Activated CD4-positive, alpha-beta T cell treated with anti-CD3 and anti-CD28 coated beads for 36 hours (primary cell): ENCODE data around the gene INSR. TPM values are rescaled to one million over a fixed set of nuclear protein-coding genes. Genes with fewer than 3 reads are reported as not detected.

Experiments used
- ATAC-seq: fragments of 200-7000 bp; cut with Tn5 transposase; one replicate; pipeline ENCODE4 v1.10.0; 2021; ENCODE audit warnings: mild to moderate bottlenecking, moderate library complexity
- CTCF ChIA-PET: fragments of 350-600 bp; sonication (Branson Sonifier 250); formaldehyde crosslinking; loops from one replicate; lab custom pipeline; 2021; ENCODE audit warnings: antibody characterized with exemption; lab: Charles Lee
- POLR2A ChIA-PET: fragments of 350-600 bp; sonication (Branson Sonifier 250); formaldehyde crosslinking; loops from one replicate; lab custom pipeline; 2021; ENCODE audit warnings: antibody characterized with exemption, inconsistent platforms; lab: Charles Lee
- DNase-seq: peaks from one replicate; pipeline ENCODE4 v3.0.0-alpha.2; 2020
- H3K27ac Mint-ChIP-seq: one replicate; pipeline ENCODE4 v1.8.0; 2021; ENCODE audit warnings: mixed read lengths
- H3K27me3 Mint-ChIP-seq: one replicate; pipeline ENCODE4 v1.8.0; 2021; ENCODE audit warnings: mixed read lengths
- H3K36me3 Mint-ChIP-seq: one replicate; pipeline ENCODE4 v1.8.0; 2021; ENCODE audit warnings: low read depth, mixed read lengths
- H3K4me1 Mint-ChIP-seq: one replicate; pipeline ENCODE4 v1.8.0; 2021; ENCODE audit warnings: mixed read lengths
- H3K4me3 Mint-ChIP-seq: one replicate; pipeline ENCODE4 v1.8.0; 2021; ENCODE audit warnings: mild to moderate bottlenecking, moderate library complexity, mixed read lengths
- H3K9me3 Mint-ChIP-seq: one replicate; pipeline ENCODE4 v1.8.0; 2021; ENCODE audit warnings: low read depth, mixed read lengths
- intact Hi-C, 2 experiments: fragments of 100-400 bp; cut with DNase I in 1 of 2; cut with micrococcal nuclease in 1 of 2; formaldehyde crosslinking; loops; one replicate each; pipeline versions ENCODE4 v1.14.2 to v1.15.1; 2022 to 2024; cut with DNase I, micrococcal nuclease
- total RNA-seq, 2 experiments: library from RNA; stranded (reverse); gene quantifications; one replicate each; pipeline ENCODE4 v1.2.3, GENCODE V29; 2021

Gene INSR
- total RNA-seq, 2 experiments from 2014 or later = 3.5 to 4.2 TPM

DNA sequence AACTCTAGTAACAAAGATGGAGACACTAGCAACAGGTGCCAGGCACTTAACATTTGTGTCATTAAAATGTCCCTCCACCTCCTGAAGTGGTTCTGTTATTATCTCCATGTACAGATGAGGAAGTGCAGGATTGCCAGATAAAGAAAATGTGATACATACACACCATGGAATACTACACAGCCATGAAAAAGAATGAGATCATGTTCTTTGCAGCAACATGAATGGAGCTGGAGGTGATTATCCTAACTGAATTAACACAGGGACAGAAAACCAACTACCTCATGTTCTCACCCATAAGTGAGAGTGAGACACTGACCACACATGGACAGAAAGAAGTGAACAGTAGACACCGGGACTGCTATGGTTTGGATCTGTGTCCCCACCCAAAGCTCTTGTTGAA, 164.2 kb downstream of the INSR start:
- Mint-ChIP-seq H3K4me3 (no peak overlapping the region), H3K9me3 (peaks cover 13% of the 10 kb centered on the region), H3K4me1 (no peaks in the 10 kb centered on the region), H3K36me3 (peaks cover 16% of the 10 kb centered on the region), H3K27ac (no peak overlapping the region), H3K27me3 (no peaks in the 10 kb centered on the region)
- ChIA-PET CTCF (no interaction called here), POLR2A (interaction anchor here (0.6 kb wide), 1 partner anchor 221 kb away, joined by 3 read pairs; no protein-coding TSS in a partner anchor)
- ATAC-seq (no peak), DNase-seq (no peak)
- intact Hi-C loops = no loop called here

DNA sequence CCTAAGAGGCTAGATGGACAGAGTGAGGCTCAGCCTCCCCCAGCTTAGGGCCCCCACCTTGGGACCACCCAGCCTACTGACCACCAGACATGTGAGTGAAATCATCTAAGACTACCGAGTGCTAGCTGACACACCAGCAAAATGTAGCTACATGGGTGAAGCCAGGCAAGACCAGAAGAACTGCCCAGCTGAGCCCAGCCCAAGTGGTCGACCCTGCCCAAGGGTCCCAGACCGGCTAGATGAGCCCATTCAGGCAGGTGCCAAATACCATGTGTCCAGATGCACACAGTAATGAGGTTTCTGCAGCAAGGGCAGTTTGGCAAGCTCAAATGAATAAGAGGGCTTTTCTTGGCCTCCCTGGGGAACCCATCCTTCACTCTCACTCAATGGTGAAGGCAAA, 168.1 kb downstream of the INSR start:
- ChIA-PET POLR2A (no interaction called here), CTCF (interaction anchor here (0.9 kb wide), 1 partner anchor 204 kb away, joined by 3 read pairs; no protein-coding TSS in a partner anchor)
- peaks cover 17% of the 10 kb centered on the region for H3K9me3 Mint-ChIP-seq
- ATAC-seq (no peak), DNase-seq (no peak)
- H3K4me3 Mint-ChIP-seq = no peak overlapping the region
- H3K4me1 Mint-ChIP-seq = no peaks in the 10 kb centered on the region
- peaks cover 22% of the 10 kb centered on the region for H3K36me3 Mint-ChIP-seq
- intact Hi-C loops = no loop called here
- no peak overlapping the region for H3K27ac Mint-ChIP-seq
- H3K27me3 Mint-ChIP-seq = no peaks in the 10 kb centered on the region

DNA sequence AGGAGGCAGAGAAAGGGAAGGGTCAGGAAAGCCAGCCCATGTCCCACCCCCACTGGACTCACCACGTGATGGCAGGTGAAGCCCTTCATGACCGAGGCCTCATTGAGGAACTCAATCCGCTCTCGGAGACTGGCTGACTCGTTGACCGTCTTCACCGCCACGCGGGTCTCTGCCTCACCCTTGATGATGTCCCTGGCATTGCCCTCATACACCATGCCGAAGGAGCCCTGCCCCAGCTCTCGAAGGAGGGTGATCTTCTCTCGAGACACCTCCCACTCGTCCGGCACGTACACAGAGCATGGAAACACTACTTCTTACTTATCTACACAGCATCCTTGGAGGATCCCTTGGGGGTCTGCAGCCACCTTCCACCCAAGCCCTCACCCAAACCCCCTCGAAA, 169.0 kb downstream of the INSR start:
- peaks cover 17% of the 10 kb centered on the region for H3K9me3 Mint-ChIP-seq
- ATAC-seq (no peak), DNase-seq (no peak)
- POLR2A ChIA-PET = no interaction called here
- H3K27me3 Mint-ChIP-seq = no peaks in the 10 kb centered on the region
- intact Hi-C loops = no loop called here
- H3K4me3 Mint-ChIP-seq = no peak overlapping the region
- H3K4me1 Mint-ChIP-seq = no peaks in the 10 kb centered on the region
- H3K27ac Mint-ChIP-seq = no peak overlapping the region
- CTCF ChIA-PET = interaction anchor here (0.9 kb wide), 1 partner anchor 205 kb away, joined by 3 read pairs; no protein-coding TSS in a partner anchor
- peaks cover 21% of the 10 kb centered on the region for H3K36me3 Mint-ChIP-seq

DNA sequence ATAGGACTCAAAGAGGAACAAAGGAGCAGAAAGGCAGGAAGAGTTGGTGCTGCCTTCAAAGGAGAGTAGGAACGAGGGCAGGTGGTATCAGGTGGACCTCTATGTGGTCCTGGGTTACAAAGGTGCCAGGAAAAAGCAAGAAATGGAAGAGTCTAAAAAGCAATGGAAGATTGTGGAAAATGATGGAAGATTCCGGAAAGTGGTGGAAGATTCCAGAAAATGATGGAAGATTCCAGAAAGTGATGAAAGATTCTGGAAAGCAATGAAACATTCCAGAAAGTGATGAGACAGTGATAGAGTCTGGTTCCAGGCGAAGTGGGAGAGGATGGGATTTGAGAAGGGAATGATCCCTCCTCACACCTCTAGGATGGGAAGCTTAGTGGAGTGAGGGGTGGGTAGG, 169.4 kb downstream of the INSR start:
- H3K4me3 Mint-ChIP-seq = no peak overlapping the region
- DNase-seq (no peak), ATAC-seq (no peak)
- H3K36me3 Mint-ChIP-seq = peaks cover 21% of the 10 kb centered on the region
- CTCF ChIA-PET = no interaction called here
- POLR2A ChIA-PET = no interaction called here
- no peak overlapping the region for H3K27ac Mint-ChIP-seq
- H3K27me3 Mint-ChIP-seq = no peaks in the 10 kb centered on the region
- intact Hi-C loops = no loop called here
- no peaks in the 10 kb centered on the region for H3K4me1 Mint-ChIP-seq
- H3K9me3 Mint-ChIP-seq = peaks cover 15% of the 10 kb centered on the region

DNA sequence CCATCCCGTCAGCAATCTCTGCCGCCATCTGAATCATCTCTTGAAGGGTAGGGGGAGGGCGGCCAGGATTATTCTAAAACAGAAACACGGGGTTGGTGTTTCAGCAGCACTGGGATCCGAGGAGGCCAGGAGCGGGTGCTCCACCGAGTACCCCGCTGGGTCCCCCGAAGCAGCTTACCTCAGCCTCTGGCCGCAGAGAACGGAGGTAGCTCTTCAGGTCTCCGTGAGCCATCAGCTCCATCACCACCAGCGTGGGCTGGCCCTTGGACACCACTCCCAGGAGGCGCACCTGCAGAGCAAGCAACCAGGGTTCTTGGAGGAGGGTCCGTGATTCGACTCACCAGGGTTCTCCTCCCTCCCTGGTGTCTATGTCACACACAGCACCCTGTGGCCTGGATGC, 171.5 kb downstream of the INSR start:
- Mint-ChIP-seq H3K4me3 (no peak overlapping the region), H3K36me3 (peaks cover 21% of the 10 kb centered on the region), H3K4me1 (no peaks in the 10 kb centered on the region), H3K27me3 (no peaks in the 10 kb centered on the region), H3K9me3 (peaks cover 15% of the 10 kb centered on the region), H3K27ac (no peak overlapping the region)
- intact Hi-C loops = no loop called here
- ChIA-PET CTCF (no interaction called here), POLR2A (interaction anchor here (0.6 kb wide), 1 partner anchor 211 kb away, joined by 3 read pairs; no protein-coding TSS in a partner anchor)
- DNase-seq (no peak), ATAC-seq (no peak)

DNA sequence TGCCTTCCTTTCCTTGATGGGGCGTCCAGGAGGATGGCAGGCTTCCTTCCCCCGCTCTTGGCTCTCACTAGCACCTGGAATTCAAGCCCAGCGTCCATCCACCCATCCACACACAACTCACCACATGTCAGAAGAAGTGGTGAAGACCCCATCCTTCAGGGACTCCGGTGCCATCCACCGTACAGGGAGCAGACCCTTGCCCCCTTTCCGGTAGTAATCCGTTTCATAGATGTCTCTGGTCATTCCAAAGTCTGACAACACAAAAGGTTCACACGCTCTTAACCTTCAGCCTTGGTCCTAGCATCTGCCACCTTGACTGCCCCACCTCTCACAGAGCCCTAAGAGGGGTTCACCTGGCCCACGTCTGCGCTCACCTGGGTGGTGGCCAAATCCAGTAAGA, 173.7 kb downstream of the INSR start:
- CTCF ChIA-PET = no interaction called here
- Mint-ChIP-seq H3K27me3 (no peaks in the 10 kb centered on the region), H3K36me3 (peaks cover 10% of the 10 kb centered on the region), H3K4me3 (no peak overlapping the region), H3K27ac (no peak overlapping the region), H3K9me3 (peaks cover 8% of the 10 kb centered on the region), H3K4me1 (no peaks in the 10 kb centered on the region)
- ATAC-seq (no peak), DNase-seq (no peak)
- POLR2A ChIA-PET = no interaction called here
- intact Hi-C loops = no loop called here

DNA sequence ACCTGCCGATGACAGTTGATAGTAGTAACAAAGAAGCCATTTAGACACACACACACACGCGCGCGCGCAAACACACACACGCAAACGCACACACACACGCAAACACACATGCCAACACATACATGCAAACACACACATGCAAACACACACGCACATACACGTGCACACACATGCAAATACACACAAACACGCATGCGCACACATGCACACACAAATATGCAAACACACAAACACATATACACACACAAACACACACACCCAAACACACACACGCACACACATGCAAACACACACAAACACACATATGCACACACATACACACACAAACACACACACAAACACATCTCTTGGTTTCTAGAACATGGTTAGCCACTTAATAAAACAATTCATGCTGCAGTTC, 174.6 kb downstream of the INSR start:
- POLR2A ChIA-PET = no interaction called here
- Mint-ChIP-seq H3K4me1 (no peaks in the 10 kb centered on the region), H3K9me3 (peaks cover under 1% of the 10 kb centered on the region), H3K4me3 (no peak overlapping the region), H3K27ac (no peak overlapping the region), H3K27me3 (no peaks in the 10 kb centered on the region), H3K36me3 (peaks cover 1% of the 10 kb centered on the region)
- ATAC-seq (no peak), DNase-seq (no peak)
- intact Hi-C loops = no loop called here
- CTCF ChIA-PET = no interaction called here

DNA sequence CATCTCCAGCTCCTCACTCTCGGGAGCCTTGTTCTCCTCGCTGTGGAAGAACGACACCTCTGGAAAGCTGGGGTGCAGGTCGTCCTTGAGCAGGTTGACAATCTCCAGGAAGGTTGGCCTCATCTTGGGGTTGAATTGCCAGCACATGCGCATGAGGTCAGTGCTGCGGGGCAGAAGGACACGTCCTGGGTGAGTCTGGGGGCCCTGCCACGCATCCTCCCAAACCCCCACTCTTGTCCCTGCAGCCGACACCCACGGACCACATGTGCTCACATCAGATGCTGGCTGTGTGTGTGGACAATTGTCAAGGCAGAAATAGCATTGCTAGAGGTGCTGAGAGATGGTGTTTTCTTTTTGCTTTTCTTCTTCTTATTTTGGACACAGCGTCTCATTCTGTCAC, 177.0 kb downstream of the INSR start:
- intact Hi-C loops = no loop called here
- Mint-ChIP-seq H3K9me3 (no peaks in the 10 kb centered on the region), H3K4me3 (no peak overlapping the region), H3K36me3 (no peaks in the 10 kb centered on the region), H3K27ac (no peak overlapping the region), H3K4me1 (no peaks in the 10 kb centered on the region), H3K27me3 (no peaks in the 10 kb centered on the region)
- ChIA-PET CTCF (no interaction called here), POLR2A (no interaction called here)
- ATAC-seq (no peak), DNase-seq (no peak)

DNA sequence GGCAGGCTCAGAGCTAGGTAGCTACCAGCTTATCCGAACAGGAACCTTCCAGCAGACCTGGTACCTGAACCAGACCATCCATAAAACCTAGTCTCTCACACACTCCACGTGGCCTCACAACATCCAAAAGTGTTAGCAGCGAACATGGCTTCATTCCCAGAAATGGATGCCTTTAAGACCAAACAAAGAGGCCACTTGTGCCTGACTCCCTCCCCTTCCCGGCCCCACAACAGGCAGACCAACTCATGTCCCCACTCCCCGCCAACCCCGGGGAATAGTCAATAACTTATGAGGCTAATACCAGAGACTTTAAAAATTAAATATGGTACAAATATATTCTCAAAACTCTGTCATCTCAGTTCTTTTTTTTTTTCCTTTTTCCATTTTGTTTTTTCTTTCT, 178.5 kb downstream of the INSR start:
- H3K4me3 Mint-ChIP-seq = no peak overlapping the region
- intact Hi-C loops = no loop called here
- DNase-seq (no peak), ATAC-seq (no peak)
- ChIA-PET CTCF (interaction anchor here (0.9 to 1.0 kb wide), 2 partner anchors 14 to 196 kb away, joined by 3 to 5 read pairs; no protein-coding TSS in a partner anchor), POLR2A (no interaction called here)
- no peaks in the 10 kb centered on the region for H3K36me3 Mint-ChIP-seq
- no peak overlapping the region for H3K27ac Mint-ChIP-seq
- no peaks in the 10 kb centered on the region for H3K9me3 Mint-ChIP-seq
- no peaks in the 10 kb centered on the region for H3K4me1 Mint-ChIP-seq
- H3K27me3 Mint-ChIP-seq = no peaks in the 10 kb centered on the region

DNA sequence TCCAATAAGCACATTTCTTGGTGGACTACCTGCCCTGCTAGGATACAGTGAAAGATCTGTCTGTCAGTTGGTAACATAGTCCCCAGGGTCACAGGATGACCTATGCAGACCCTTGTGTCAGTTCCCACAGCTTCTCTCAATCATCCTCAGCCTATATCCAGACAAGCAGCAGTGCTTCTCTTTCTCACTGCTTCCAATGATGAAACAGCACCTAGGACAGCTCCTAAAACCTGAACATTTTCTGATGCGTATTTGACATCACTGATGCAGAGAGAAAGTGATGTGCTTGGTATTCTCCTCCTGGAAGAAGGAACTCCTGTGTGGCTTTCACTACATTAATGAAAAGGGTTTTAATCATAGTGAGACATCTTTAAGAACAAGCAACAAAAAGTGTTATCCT, 181.0 kb downstream of the INSR start:
- H3K36me3 Mint-ChIP-seq = no peaks in the 10 kb centered on the region
- DNase-seq (no peak), ATAC-seq (no peak)
- H3K9me3 Mint-ChIP-seq = no peaks in the 10 kb centered on the region
- H3K27me3 Mint-ChIP-seq = no peaks in the 10 kb centered on the region
- no peaks in the 10 kb centered on the region for H3K4me1 Mint-ChIP-seq
- intact Hi-C loops = no loop called here
- CTCF ChIA-PET = no interaction called here
- no peak overlapping the region for H3K4me3 Mint-ChIP-seq
- H3K27ac Mint-ChIP-seq = no peak overlapping the region
- POLR2A ChIA-PET = no interaction called here

DNA sequence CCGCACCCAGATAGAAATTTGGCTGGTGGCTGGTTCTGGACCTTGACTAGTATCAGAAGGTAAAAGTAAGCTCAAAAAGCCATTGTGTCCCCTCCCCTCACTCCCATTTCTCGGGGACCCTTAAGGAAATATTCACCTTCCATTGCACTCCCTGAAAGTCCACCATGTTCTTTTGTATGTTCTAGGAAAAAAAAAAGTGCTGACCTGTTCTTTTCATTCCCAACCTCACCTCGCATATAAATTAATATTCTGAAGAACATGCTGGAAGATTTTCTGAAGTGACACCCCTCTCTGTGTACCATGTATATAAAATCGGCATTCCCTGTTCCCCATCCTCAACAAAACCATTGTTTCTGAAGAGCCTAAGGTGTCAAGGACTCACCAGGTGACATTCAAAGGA, 181.5 kb downstream of the INSR start:
- H3K36me3 Mint-ChIP-seq = no peaks in the 10 kb centered on the region
- intact Hi-C loops = no loop called here
- CTCF ChIA-PET = no interaction called here

DNA sequence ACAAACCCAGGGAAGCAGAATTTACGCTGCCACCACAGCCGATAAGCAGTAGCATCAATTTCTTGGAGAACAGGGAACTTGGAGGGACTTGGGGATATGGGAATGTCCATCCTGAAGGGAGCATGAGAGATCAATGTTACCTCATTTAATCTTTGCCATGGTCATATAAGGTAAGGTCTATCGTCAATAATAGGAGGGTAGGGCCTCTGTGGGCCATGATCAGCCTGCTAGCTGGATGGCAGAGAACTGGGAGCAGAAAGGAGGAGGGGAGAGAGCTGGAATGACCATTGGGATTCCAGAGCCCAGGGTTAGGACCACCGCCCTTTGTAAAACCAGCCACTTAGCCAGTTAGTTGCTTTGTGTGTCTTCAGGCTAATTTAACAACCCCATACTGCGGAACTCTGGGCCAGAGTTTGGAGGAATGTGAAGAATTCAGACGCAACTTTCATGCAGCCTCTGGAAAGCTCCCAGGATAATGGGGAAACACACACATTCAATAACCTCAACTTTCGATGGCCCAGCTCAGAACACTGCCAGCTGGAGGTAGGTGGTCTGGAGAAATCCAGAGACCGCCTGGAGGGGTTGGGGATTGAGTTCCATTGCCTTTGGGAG, 184.4 kb downstream of the INSR start:
- no peak overlapping the region for H3K27ac Mint-ChIP-seq
- H3K9me3 Mint-ChIP-seq = no peaks in the 10 kb centered on the region
- no peaks in the 10 kb centered on the region for H3K36me3 Mint-ChIP-seq
- no peaks in the 10 kb centered on the region for H3K4me1 Mint-ChIP-seq
- H3K4me3 Mint-ChIP-seq = no peak overlapping the region
- ATAC-seq = no peak
- DNase-seq = no peak
- intact Hi-C loops = no loop called here
- ChIA-PET POLR2A (interaction anchor here (0.8 kb wide), 1 partner anchor 422 kb away, joined by 10 read pairs; no protein-coding TSS in a partner anchor), CTCF (interaction anchor here (0.6 to 1.1 kb wide), 3 partner anchors 23 to 243 kb away, joined by 3 read pairs; no protein-coding TSS in a partner anchor)
- no peaks in the 10 kb centered on the region for H3K27me3 Mint-ChIP-seq

More for the DNA sequence above, 181.5 kb downstream of the INSR start:
- H3K4me3 Mint-ChIP-seq = no peak overlapping the region
- no peak overlapping the region for H3K27ac Mint-ChIP-seq
- POLR2A ChIA-PET = no interaction called here
- ATAC-seq (no peak), DNase-seq (no peak)
- no peaks in the 10 kb centered on the region for H3K4me1 Mint-ChIP-seq
- H3K27me3 Mint-ChIP-seq = no peaks in the 10 kb centered on the region
- no peaks in the 10 kb centered on the region for H3K9me3 Mint-ChIP-seq
